PC-3 (cell line): ENCODE results near the gene FBF1.

Source experiments
- EZH2 ChIP-seq: fragments of 300-600 bp; sonication (generic); IDR thresholded peaks from one replicate; pipeline ENCODE4 v1.6.1; 2017; ENCODE audit warnings: antibody characterized with exemption, mild to moderate bottlenecking, low read length; ENCODE audit not compliant: unreplicated experiment
- TF ChIP-seq, protein P1 (sequence below): fragments of 300-600 bp; sonication (generic); conservative IDR thresholded peaks from 2 replicates; pipeline ENCODE4 v1.5.1; 2017; ENCODE audit warnings: antibody characterized with exemption, low read depth, mild to moderate bottlenecking, low read length

DNA sequence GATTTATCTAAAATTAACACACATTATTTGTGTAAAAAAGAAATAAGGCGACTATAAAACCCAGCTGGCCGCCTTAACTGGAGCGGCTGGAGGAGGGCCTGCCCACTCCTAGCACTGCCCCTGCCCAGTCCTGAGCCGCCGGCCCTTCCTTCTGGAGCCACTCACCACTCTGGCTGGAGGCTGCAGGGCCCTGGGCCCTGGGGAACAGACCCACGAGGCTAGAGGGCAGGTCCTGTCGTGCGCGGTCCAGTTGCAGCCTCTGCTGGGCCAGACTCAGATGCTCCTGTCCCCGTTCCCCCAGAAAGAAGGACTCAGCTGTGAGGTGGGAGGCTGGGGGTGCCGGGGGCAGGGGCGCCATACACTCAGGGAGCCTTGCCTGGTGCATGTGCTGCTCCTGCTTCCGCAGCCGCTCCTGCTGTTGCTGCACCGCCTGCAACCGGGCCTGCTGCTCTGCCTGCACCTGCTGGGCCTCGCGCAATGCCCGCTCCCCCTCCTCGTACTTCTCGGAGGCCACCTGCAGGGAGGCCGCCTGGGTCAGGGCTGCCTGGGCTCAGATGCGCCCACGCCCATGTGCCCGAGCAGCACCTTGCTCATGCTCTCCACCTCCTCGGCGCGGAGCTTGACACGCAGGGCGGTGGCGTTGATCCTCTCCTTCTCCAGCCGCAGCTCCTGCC, 27.2 kb downstream of the FBF1 start:
- TF ChIP-seq, protein P1, sequence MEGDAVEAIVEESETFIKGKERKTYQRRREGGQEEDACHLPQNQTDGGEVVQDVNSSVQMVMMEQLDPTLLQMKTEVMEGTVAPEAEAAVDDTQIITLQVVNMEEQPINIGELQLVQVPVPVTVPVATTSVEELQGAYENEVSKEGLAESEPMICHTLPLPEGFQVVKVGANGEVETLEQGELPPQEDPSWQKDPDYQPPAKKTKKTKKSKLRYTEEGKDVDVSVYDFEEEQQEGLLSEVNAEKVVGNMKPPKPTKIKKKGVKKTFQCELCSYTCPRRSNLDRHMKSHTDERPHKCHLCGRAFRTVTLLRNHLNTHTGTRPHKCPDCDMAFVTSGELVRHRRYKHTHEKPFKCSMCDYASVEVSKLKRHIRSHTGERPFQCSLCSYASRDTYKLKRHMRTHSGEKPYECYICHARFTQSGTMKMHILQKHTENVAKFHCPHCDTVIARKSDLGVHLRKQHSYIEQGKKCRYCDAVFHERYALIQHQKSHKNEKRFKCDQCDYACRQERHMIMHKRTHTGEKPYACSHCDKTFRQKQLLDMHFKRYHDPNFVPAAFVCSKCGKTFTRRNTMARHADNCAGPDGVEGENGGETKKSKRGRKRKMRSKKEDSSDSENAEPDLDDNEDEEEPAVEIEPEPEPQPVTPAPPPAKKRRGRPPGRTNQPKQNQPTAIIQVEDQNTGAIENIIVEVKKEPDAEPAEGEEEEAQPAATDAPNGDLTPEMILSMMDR: no peak
- no peak for TF ChIP-seq EZH2
